Spleen (tissue), 11 donors: Measurements from ENCODE around the gene RINT1. TPM values are rescaled to one million over a fixed set of nuclear protein-coding genes. Genes with fewer than 3 reads are reported as not detected.
"Not testable (repeated sequence)": the region's sequence is repeated elsewhere in the genome, so short reads cannot be mapped to it uniquely, and the experiment has no call there.

Experiments
- DNase-seq: peaks from one replicate; pipeline ENCODE4 v3.0.0-alpha.2; 2020
- H3K27ac ChIP-seq, 8 donors: fragments of 200-600 bp; sonication (generic) in 7 of 8; 1 replicate in 4 of 8; 2 replicates in 4 of 8; pipeline versions ENCODE4 v1.5.0 to v1.8.0; 2016 to 2021; ENCODE audit warnings: inconsistent platforms in 4 of 8, mild to moderate bottlenecking in 4 of 8, moderate library complexity in 1 of 8
- H3K27me3 ChIP-seq, 7 donors: fragments of 200-600 bp; sonication (generic) in 6 of 7; replicated peaks in 1 of 7; 1 replicate in 4 of 7; 2 replicates in 3 of 7; pipeline versions ENCODE4 v1.5.0 to v1.8.0; 2016 to 2021; ENCODE audit warnings: inconsistent platforms in 3 of 7, mild to moderate bottlenecking in 1 of 7
- H3K36me3 ChIP-seq, 6 donors: fragments of 200-600 bp; sonication (generic) in 5 of 6; 1 replicate in 4 of 6; 2 replicates in 2 of 6; pipeline versions ENCODE4 v1.5.0 to v1.8.0; 2016 to 2021; ENCODE audit warnings: inconsistent platforms in 2 of 6
- H3K4me1 ChIP-seq, 6 donors: fragments of 200-600 bp; sonication (generic) in 5 of 6; 1 replicate in 3 of 6; 2 replicates in 3 of 6; pipeline versions ENCODE4 v1.5.0 to v1.8.0; 2016 to 2021; ENCODE audit warnings: inconsistent platforms in 3 of 6
- H3K4me3 ChIP-seq, 8 donors: fragments of 200-600 bp; sonication (generic) in 7 of 8; 1 replicate in 4 of 8; 2 replicates in 4 of 8; pipeline versions ENCODE4 v1.5.0 to v1.8.0; 2016 to 2021; ENCODE audit warnings: inconsistent platforms in 4 of 8, mild to moderate bottlenecking in 4 of 8, moderate library complexity in 2 of 8
- H3K9me3 ChIP-seq, 8 donors: fragments of 200-600 bp; sonication (generic) in 7 of 8; 1 replicate in 4 of 8; 2 replicates in 4 of 8; pipeline versions ENCODE4 v1.5.0 to v1.8.0; 2016 to 2021; ENCODE audit warnings: inconsistent platforms in 4 of 8
- POLR2A ChIP-seq, 3 donors: fragments of 450-650 bp; IDR thresholded peaks; one replicate each; pipeline ENCODE4 v1.5.1; 2017; ENCODE audit warnings: antibody characterized with exemption in 3 of 3, mild to moderate bottlenecking in 1 of 3
- POLR2AphosphoS5 ChIP-seq, 3 donors: sonication (generic); formaldehyde crosslinking; IDR thresholded peaks; one replicate each; pipeline ENCODE4 v1.5.1; 2017; ENCODE audit warnings: antibody characterized with exemption in 3 of 3
- WGBS, 5 donors: extraction: QIAGEN DNeasy Blood & Tissue Kit in 3 of 5; methylation state at CpG; one replicate each; pipeline versions ENCODE4 v1.1.5 to v1.1.7; 2013 to 2018; 5-methylcytosine and 5-hydroxymethylcytosine counted together
- intact Hi-C: fragments of 100-400 bp; cut with DNase I; formaldehyde crosslinking; loops from one replicate; pipeline ENCODE4 v1.15.0; 2023; ENCODE audit warnings: low total_unique reads
- polyA plus RNA-seq, 3 donors: library from polyadenylated mRNA; stranded (reverse); fragments of 200-250 nt; gene quantifications; one replicate each; pipeline ENCODE4 v1.2.1, GENCODE V29; 2013
- total RNA-seq, 7 donors: library from RNA; depleted of rRNA in 3 of 7; stranded (reverse); fragments of >200 nt in 3 of 7; fragmentation: NEBNext Ultra II Directional in 4 of 7; extraction: Animal tissue kit (Norgen Biotek cat#: 25700) in 4 of 7; gene quantifications; one replicate each; pipeline versions ENCODE4 v1.1.0 to v1.2.1, GENCODE V29; 2016 to 2021
- TF ChIP-seq, protein P1 (sequence below), 11 experiments: fragments of 200-600 bp in 7 of 11; fragments of 450-650 bp in 4 of 11; sonication (generic) in 4 of 11; IDR thresholded peaks in 8 of 11; conservative IDR thresholded peaks in 3 of 11; 1 replicate in 7 of 11; 2 replicates in 4 of 11; pipeline versions ENCODE4 v1.4.0 to v1.8.0; 2016 to 2021; ENCODE audit warnings: antibody characterized with exemption in 11 of 11, inconsistent platforms in 4 of 11, mild to moderate bottlenecking in 1 of 11
- donor health status: healthy with polysubstance abuse.
- donor health status: DM: no; HTN: no; CAD: no; lungs with moderate emphysema.
- donor health status: DM: no; HTN: no; CAD: no.
- donor health status: Bipolar disorder and iron deficiency.
- donor health status: healthy.
- donor health status: DM: no; HTN: no; CAD: no.
- donor health status: DM: yes; HTN: yes; CAD: no.

RINT1 gene
- total and polyA plus RNA-seq, 10 donors = 12.8 to 27.1 (median 21.3) TPM

DNA sequence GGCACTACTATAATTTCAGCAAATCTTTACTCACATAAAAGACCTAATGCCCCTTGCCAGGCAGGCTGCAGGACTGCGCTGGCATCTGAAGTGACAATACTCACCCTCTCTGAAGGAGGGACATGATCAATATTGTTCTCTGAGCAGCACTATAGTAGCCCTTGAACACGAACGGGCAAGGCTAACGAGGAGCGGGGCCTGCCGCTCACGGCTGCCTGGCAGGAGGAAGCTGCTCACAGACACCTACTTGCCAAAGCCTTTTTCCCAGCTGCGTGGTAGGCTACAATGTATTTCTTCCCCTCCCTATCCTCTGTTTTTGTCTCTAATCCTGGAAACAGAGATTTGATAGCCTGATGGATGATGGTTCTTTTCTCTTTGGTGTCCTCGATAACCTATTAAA is 29.8 kb upstream of the RINT1 start:
- no peaks in the 10 kb centered on the region for H3K9me3 ChIP-seq
- peaks cover 0 to 68% (median 14%) of the 10 kb centered on the region in 6 donors for H3K36me3 ChIP-seq
- H3K27me3 ChIP-seq = no peaks in the 10 kb centered on the region
- TF ChIP-seq POLR2A (IDR thresholded peaks at IDR 0.05) (no peak), POLR2AphosphoS5 (IDR thresholded peaks at IDR 0.05) (no peak)
- TF ChIP-seq, protein P1, sequence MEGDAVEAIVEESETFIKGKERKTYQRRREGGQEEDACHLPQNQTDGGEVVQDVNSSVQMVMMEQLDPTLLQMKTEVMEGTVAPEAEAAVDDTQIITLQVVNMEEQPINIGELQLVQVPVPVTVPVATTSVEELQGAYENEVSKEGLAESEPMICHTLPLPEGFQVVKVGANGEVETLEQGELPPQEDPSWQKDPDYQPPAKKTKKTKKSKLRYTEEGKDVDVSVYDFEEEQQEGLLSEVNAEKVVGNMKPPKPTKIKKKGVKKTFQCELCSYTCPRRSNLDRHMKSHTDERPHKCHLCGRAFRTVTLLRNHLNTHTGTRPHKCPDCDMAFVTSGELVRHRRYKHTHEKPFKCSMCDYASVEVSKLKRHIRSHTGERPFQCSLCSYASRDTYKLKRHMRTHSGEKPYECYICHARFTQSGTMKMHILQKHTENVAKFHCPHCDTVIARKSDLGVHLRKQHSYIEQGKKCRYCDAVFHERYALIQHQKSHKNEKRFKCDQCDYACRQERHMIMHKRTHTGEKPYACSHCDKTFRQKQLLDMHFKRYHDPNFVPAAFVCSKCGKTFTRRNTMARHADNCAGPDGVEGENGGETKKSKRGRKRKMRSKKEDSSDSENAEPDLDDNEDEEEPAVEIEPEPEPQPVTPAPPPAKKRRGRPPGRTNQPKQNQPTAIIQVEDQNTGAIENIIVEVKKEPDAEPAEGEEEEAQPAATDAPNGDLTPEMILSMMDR (IDR thresholded peaks at IDR 0.05 in 8 of 11, conservative IDR thresholded peaks at IDR 0.05 in 3 of 11) = no peak
- intact Hi-C loops = no loop called here
- no peaks in the 10 kb centered on the region for H3K4me1 ChIP-seq
- no peak overlapping the region for H3K4me3 ChIP-seq
- no peak overlapping the region for H3K27ac ChIP-seq
- peak; percentile 43 for DNase-seq
- 94 to 96% (median 95%) methylated on average over 9 of the region's 9 CpGs for WGBS, 5 donors

GRCh38 chr7:105512415-105512814 is 19.6 kb upstream of the RINT1 start:
- peaks cover 0 to 5% (median 0%) of the 10 kb centered on the region in 6 donors for H3K4me1 ChIP-seq
- no peak overlapping the region for H3K27ac ChIP-seq
- no peaks in the 10 kb centered on the region for H3K27me3 ChIP-seq
- no peaks in the 10 kb centered on the region for H3K9me3 ChIP-seq
- TF ChIP-seq POLR2AphosphoS5 (IDR thresholded peaks at IDR 0.05) (no peak), POLR2A (IDR thresholded peaks at IDR 0.05) (no peak)
- TF ChIP-seq, protein P1 (IDR thresholded peaks at IDR 0.05 in 8 of 11, conservative IDR thresholded peaks at IDR 0.05 in 3 of 11) = no peak
- intact Hi-C loops = no loop called here
- DNase-seq = no peak
- H3K4me3 ChIP-seq = no peak overlapping the region
- 73 to 96% (median 77%) methylated on average over 4 of the region's 4 CpGs for WGBS, 5 donors
- H3K36me3 ChIP-seq = peaks cover 0 to 10% (median 0%) of the 10 kb centered on the region in 6 donors

GRCh38 chr7:105512926-105513526 is 19.0 kb upstream of the RINT1 start:
- no peaks in the 10 kb centered on the region for H3K9me3 ChIP-seq
- H3K36me3 ChIP-seq = peaks cover 0 to 4% (median 0%) of the 10 kb centered on the region in 6 donors
- no peak overlapping the region for H3K27ac ChIP-seq
- 84 to 99% (median 91%) methylated on average over 4 of the region's 4 CpGs for WGBS, 5 donors
- DNase-seq = no peak
- intact Hi-C loops = no loop called here
- TF ChIP-seq, protein P1 (IDR thresholded peaks at IDR 0.05 in 8 of 11, conservative IDR thresholded peaks at IDR 0.05 in 3 of 11) = no peak
- no peak for TF ChIP-seq POLR2A (IDR thresholded peaks at IDR 0.05)
- no peak for TF ChIP-seq POLR2AphosphoS5 (IDR thresholded peaks at IDR 0.05)
- H3K4me1 ChIP-seq = peaks cover 0 to 5% (median 0%) of the 10 kb centered on the region in 6 donors
- no peak overlapping the region for H3K4me3 ChIP-seq
- H3K27me3 ChIP-seq = no peaks in the 10 kb centered on the region

- H3K27ac ChIP-seq, H3K4me1 ChIP-seq, H3K27me3 ChIP-seq, DNase-seq, H3K4me3 ChIP-seq, intact Hi-C loops, H3K9me3 ChIP-seq, H3K36me3 ChIP-seq: not testable (repeated sequence)
- WGBS, 5 donors = 93 to 99% (median 95%) methylated on average over 7 of the region's 7 CpGs
Observed at GRCh38 chr7:105515610-105516009, 16.4 kb upstream of the RINT1 start.
